Omental fat pad (tissue), 4 donors: Measurements from ENCODE around the gene TBC1D19. TPM values are rescaled to one million over a fixed set of nuclear protein-coding genes. Genes with fewer than 3 reads are reported as not detected.

Experiments used
- ATAC-seq: fragments of 150-250 bp; one replicate; pipeline ENCODE4 v1.9.1; 2016; ENCODE audit warnings: mild to moderate bottlenecking, moderate library complexity; ENCODE audit not compliant: low FRiP score
- DNase-seq: peaks from one replicate; pipeline ENCODE4 v3.0.0-alpha.2; 2019; ENCODE audit warnings: low spot score
- CTCF ChIP-seq, 3 donors: fragments of 450-650 bp; IDR thresholded peaks; one replicate each; pipeline ENCODE4 v1.5.1; 2016 to 2017; ENCODE audit warnings: antibody characterized with exemption in 3 of 3, mild to moderate bottlenecking in 3 of 3, moderate library complexity in 2 of 3
- small RNA-seq: library from RNA; depleted of rRNA; stranded (forward); fragments of <200 nt; gene quantifications from one replicate; pipeline ENCODE3, GENCODE V24; 2016
- total RNA-seq, 4 donors: library from RNA; depleted of rRNA; stranded (reverse); fragments of >200 nt; gene quantifications; one replicate each; pipeline ENCODE4 v1.1.0, GENCODE V29; 2016

TBC1D19 gene
- total RNA-seq, 4 donors from 2014 or later: 5.6 to 21.6 (median 12.3) TPM

- TF ChIP-seq CTCF (IDR thresholded peaks at IDR 0.05): no peak
- no peak for DNase-seq
These were observed 209.9 kb downstream of the TBC1D19 start for GRCh38 chr4:26793735-26794134.

GRCh38 chr4:26796081-26796480 is 212.2 kb downstream of the TBC1D19 start:
- DNase-seq: no peak
- no peak for TF ChIP-seq CTCF (IDR thresholded peaks at IDR 0.05)
- no peak for ATAC-seq

More at GRCh38 chr4:26793735-26794134, 209.9 kb downstream of the TBC1D19 start:
- ATAC-seq: no peak

GRCh38 chr4:26802790-26803189 is 218.9 kb downstream of the TBC1D19 start:
- no peak for ATAC-seq
- no peak for DNase-seq
- TF ChIP-seq CTCF (IDR thresholded peaks at IDR 0.05): no peak

GRCh38 chr4:26803211-26803861 is 219.5 kb downstream of the TBC1D19 start:
- no peak for TF ChIP-seq CTCF (IDR thresholded peaks at IDR 0.05)

GRCh38 chr4:26804451-26804850 is 220.6 kb downstream of the TBC1D19 start:
- ATAC-seq (no peak), DNase-seq (no peak)
- no peak for TF ChIP-seq CTCF (IDR thresholded peaks at IDR 0.05)

More at GRCh38 chr4:26803211-26803861, 219.5 kb downstream of the TBC1D19 start:
- DNase-seq (no peak), ATAC-seq (no peak)

GRCh38 chr4:26804925-26805324 is 221.0 kb downstream of the TBC1D19 start:
- ATAC-seq (no peak), DNase-seq (no peak)
- TF ChIP-seq CTCF (IDR thresholded peaks at IDR 0.05): no peak

Small RNA genes within 50 kb of the gene (small RNA-seq; reads per million reads assigned to genes)
- gene RF00284: not detected

Other genes starting within 250 kb of the TBC1D19 start
- gene CCKAR, start 93.6 kb upstream of the TBC1D19 start, total RNA-seq: not detected